ENCODE measurements around the gene PCARE.

- TF ChIP-seq GABPA (IDR thresholded peaks at IDR 0.05; ENCODE audit: low read depth) (no peak), POLR2AphosphoS5 (IDR thresholded peaks at IDR 0.05; ENCODE audit: low read depth) (no peak), CTCF (IDR thresholded peaks at IDR 0.05; ENCODE audit: insufficient read depth, low read length) (no peak)
These were observed 22.6 kb upstream of the PCARE start for GRCh38 chr2:29096969-29097368.

Data from HL-60 (cell line).